GM18870 (cell line): ENCODE data around the gene NOX4.
"Not testable (repeated sequence)": the region's sequence is repeated elsewhere in the genome, so short reads cannot be mapped to it uniquely, and the experiment has no call there.

Experiments
- ATAC-seq: cut with Tn5 transposase; IDR thresholded peaks from one replicate; pipeline ENCODE4 v1.9.1; 2021; ENCODE audit warnings: moderate library complexity; ENCODE audit not compliant: unreplicated experiment

The NOX4 gene

GRCh38 chr11:89310607-89311006 lies 180.6 kb downstream of the NOX4 start:
- not testable (repeated sequence) for ATAC-seq

GRCh38 chr11:89309321-89309985 lies 181.7 kb downstream of the NOX4 start:
- not testable (repeated sequence) for ATAC-seq

DNA sequence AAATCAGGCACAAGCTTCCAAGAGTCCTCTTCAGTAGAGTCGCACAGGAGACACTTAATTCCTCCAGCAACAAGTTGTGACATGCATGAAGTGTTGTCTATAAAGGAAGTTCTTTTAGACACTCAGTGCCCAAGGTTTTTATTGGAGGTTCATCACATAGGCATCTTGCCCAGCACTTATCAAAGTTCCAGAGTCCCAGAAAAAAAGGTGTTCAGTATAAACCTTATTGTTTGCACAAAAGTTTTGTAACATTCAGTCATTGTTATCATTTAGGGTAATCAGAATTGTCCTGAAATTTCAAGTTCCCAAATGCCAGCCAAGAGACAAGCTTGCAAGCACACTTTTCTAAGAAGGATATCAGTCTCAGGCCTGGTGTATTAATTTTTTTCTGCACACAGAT lies 182.9 kb downstream of the NOX4 start:
- ATAC-seq, result not testable (repeated sequence)

DNA sequence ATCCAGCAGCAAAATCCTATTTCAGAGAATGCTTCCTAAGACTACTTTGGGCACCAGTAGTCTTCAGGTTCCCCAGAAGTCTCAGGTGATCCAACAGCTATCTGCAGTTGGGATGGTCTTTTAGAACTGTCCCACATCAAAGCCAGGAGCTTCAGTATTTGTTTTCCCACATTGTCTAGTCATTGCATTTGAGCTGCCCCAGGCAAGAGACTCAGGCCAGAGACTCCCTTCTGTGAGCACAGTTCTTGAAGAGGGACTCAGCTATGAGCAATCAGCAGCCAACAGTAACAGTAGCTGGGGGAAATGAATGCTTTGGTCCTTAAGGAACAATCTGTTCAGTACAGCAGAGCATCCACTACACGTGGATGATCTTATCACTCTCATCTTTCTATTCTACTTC lies 188.1 kb downstream of the NOX4 start:
- not testable (repeated sequence) for ATAC-seq

DNA sequence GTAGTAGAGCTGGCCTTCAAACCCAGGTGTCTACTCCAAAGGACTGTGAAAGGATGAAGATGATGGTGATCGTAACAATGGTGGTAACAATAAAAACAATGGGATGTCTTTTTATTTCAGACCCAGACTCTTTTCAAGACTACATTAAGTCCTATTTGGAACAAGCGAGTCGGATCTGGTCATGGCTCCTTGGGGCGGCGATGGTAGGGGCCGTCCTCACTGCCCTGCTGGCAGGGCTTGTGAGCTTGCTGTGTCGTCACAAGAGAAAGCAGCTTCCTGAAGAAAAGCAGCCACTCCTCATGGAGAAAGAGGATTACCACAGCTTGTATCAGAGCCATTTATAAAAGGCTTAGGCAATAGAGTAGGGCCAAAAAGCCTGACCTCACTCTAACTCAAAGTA lies 196.2 kb downstream of the NOX4 start:
- not testable (repeated sequence) for ATAC-seq

- ATAC-seq, result no peak
Observed at GRCh38 chr11:89293965-89294679, 197.1 kb downstream of the NOX4 start.

DNA sequence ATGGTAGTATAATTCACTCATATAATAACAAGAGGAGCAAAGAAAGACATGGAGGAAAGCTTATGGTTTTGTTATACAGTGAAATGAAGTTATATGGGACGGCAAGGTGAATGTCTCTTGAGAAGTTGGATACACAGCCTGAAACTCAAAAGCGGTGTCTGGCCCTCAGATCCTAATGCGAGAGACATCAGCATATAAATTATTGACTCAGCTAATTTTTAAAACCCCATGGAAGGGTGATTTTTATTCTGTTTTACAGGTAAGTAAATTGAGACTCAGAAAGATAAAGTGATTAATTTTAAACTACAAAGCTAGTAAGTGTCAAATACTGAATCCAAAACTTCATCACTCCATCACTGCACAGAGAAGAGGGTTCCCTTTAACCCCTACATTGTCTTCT lies 203.2 kb downstream of the NOX4 start:
- not testable (repeated sequence) for ATAC-seq

DNA sequence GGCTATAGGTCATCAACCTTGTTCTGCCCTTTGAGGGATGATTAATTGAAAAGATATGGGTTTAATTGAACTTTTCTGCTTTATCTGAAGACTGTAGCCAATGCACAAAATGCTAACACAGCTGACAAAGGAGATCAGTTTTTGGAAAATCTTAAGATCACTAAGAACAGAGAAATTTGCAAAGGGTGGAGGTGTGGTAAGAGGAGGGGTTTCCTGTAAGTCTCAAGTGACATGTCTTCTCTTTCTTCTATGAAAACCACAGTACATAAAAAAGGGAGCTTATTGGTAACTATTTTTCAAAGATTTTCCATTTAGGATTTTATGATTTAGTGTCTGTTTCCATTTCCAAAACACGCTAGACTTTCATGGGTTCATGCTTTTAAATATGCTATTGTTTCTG lies 204.6 kb downstream of the NOX4 start:
- ATAC-seq, result not testable (repeated sequence)

DNA sequence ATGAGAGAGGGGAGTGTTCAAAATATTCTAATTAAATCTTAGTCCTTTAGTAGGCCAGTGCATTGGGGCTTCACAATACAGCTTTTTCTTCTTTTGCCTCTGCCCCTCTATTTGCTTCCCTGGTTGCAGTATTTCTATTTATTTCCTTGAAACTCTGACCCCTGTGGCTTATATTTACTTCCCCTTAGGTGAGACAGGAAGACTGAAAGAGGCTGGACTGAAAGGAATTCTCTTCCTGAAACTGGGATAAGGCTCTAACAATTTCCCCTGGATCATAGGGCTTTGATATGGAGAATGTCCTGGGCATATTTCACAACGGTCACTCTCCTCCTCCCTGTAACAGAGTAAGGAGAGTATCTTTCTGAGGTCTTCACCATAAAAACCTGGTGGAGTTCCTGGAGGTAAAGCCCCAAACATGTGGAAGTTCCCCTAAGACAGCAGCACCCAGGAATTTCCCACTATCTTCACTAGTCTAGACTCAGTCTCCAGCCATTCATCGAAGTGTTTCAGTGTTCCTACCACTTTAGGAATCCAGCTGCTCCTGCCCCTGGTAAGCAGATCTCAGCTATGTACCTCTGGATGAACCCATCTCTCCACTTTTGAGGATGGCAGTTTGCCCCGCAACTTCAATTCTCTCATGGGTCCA lies 210.0 kb downstream of the NOX4 start:
- ATAC-seq, result not testable (repeated sequence)

GRCh38 chr11:89279176-89279575 lies 212.0 kb downstream of the NOX4 start:
- ATAC-seq, result no peak

DNA sequence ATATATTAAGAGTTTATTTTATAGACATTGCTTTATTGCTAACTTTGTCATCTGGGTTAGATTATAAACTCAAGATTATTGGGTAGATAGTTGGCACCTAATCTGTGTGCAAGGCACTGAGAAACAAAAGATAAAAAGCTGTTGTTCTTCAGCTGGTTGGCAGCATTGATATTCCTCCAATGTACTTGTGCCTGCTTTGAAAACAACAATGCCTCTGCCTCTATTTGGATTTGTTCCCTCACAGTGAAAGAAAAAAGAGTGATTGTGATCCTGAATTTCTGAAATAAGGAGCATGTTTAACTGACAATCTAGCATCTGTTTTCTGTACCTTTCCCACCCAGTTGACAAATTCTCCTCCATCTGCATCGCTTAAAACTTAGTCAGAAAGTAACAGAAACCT lies 215.2 kb downstream of the NOX4 start:
- ATAC-seq, result no peak
